Renal cortical epithelial cell (primary cell): Measurements from ENCODE around the gene RARRES1. TPM values are rescaled to one million over a fixed set of nuclear protein-coding genes. Genes with fewer than 3 reads are reported as not detected.

Experiments used
- total RNA-seq: library from RNA; depleted of rRNA; stranded (reverse); fragments of >200 nt; gene quantifications from 2 replicates; pipeline ENCODE4 v1.2.3, GENCODE V29; 2014

RARRES1 gene
- total RNA-seq, 1 donor from 2014 or later: 27.5 TPM

Other genes starting within 250 kb of the RARRES1 start
- 21.4 and 31.4 TPM in 2 replicates for gene MLF1, start 161.3 kb downstream of the RARRES1 start, total RNA-seq
- gene GFM1, start 87.9 kb downstream of the RARRES1 start, total RNA-seq: 72.7 and 79.7 TPM in 2 replicates
- 12.7 and 50.3 TPM in 2 replicates for gene LXN, start 59.8 kb downstream of the RARRES1 start, total RNA-seq
- 97.6 and 98.1 TPM in 2 replicates for gene MFSD1, start 69.6 kb upstream of the RARRES1 start, total RNA-seq